Nephron (organoid): ENCODE results near the gene TBC1D7.

Source experiments
- H3K27ac Mint-ChIP-seq, 3 experiments: 2 replicates each; pipeline ENCODE4 v1.8.0; 2020; ENCODE audit warnings: mixed read lengths in 3 of 3, mild to moderate bottlenecking in 2 of 3, moderate library complexity in 1 of 3
- H3K27me3 Mint-ChIP-seq: 2 replicates; pipeline ENCODE4 v1.8.0; 2021; ENCODE audit warnings: low read depth, mild to moderate bottlenecking, moderate library complexity, mixed read lengths
- H3K36me3 Mint-ChIP-seq: 2 replicates; pipeline ENCODE4 v1.8.0; 2020; ENCODE audit warnings: low read depth, mixed read lengths
- H3K4me1 Mint-ChIP-seq: 2 replicates; pipeline ENCODE4 v1.8.0; 2020; ENCODE audit warnings: mixed read lengths
- H3K4me3 Mint-ChIP-seq, 3 experiments: 2 replicates each; pipeline ENCODE4 v1.8.0; 2020; ENCODE audit warnings: mild to moderate bottlenecking in 3 of 3, mixed read lengths in 3 of 3, moderate library complexity in 2 of 3
- H3K9me3 Mint-ChIP-seq: 2 replicates; pipeline ENCODE4 v1.8.0; 2020; ENCODE audit warnings: mixed read lengths
- TF ChIP-seq, protein P1 (sequence below), 3 experiments: fragments of 200-600 bp; sonication (generic); IDR thresholded peaks; one replicate each; pipeline ENCODE4 v1.5.0; 2021; ENCODE audit warnings: antibody characterized with exemption in 3 of 3; ENCODE audit not compliant: unreplicated experiment in 3 of 3

Gene TBC1D7

DNA sequence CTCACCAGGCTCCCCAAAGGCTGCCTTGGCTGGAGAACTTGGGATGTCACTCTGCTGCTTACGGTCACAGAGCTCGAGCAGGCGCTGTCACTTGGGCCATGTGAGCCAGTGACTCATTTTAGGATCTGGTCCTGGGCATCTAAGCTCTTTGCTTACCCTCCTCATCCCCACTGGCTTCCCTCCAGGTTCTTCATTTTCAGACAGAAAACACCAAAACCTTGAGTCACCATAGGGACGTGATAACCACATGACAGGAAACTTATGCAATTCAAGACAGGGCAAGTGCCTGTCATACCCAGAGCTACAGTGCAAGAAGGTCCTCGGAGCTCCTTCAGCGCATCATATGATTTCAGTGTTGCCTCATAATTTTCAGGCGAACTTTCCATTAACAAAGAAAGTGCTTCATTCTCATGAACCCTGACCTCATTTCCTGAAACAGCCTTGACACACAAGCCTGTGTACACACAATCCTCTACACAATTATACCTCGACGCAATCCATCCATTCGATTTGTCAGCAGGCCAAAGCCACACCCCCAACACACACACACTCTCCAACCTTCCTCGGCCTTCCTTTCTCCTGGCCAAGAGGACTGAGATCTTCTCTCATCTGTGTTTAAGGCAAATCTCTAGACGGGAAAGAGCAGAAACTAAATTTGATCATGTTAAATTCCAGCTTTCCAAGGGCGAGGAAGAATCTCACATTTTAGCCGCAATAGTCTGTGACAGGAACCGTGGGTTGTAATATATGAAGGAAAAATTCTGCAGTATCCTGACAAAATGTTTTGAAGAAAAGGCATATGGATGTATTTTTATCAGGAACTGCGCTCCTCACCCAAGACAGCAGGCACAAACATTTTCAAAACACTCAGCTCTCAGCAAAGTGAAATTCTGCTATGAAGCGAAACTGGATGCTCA is 25.3 kb downstream of the TBC1D7 start:
- Mint-ChIP-seq H3K9me3 (no peaks in the 10 kb centered on the region), H3K4me1 (peaks cover 19% of the 10 kb centered on the region), H3K27ac (peak overlapping the region; percentile 58 to 77 (median 73)), H3K36me3 (peaks cover 81% of the 10 kb centered on the region), H3K27me3 (no peaks in the 10 kb centered on the region), H3K4me3 (no peak overlapping the region)
- TF ChIP-seq, protein P1, sequence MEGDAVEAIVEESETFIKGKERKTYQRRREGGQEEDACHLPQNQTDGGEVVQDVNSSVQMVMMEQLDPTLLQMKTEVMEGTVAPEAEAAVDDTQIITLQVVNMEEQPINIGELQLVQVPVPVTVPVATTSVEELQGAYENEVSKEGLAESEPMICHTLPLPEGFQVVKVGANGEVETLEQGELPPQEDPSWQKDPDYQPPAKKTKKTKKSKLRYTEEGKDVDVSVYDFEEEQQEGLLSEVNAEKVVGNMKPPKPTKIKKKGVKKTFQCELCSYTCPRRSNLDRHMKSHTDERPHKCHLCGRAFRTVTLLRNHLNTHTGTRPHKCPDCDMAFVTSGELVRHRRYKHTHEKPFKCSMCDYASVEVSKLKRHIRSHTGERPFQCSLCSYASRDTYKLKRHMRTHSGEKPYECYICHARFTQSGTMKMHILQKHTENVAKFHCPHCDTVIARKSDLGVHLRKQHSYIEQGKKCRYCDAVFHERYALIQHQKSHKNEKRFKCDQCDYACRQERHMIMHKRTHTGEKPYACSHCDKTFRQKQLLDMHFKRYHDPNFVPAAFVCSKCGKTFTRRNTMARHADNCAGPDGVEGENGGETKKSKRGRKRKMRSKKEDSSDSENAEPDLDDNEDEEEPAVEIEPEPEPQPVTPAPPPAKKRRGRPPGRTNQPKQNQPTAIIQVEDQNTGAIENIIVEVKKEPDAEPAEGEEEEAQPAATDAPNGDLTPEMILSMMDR (IDR thresholded peaks at IDR 0.05; ENCODE audit: unreplicated experiment in 3 of 3) = no peak

DNA sequence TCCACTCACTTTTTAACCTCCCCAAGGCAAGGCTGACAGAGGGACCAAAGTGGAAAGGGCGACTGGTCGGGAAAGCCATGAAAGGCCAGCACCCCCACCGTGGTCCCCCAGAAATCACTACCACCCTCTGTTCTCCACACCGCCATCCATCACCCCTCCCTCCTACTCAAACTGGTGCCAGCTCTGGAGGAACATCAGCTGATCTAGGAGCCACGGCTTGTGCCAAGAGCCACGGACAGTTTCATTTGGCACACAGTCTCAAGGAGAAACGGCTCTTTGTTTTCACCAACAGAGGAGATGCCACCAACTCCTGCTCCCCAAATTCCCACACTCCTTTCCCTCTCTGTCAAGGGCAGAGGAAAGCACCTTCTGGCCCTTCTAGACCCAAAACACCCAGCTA is 26.0 kb downstream of the TBC1D7 start:
- TF ChIP-seq, protein P1 (IDR thresholded peaks at IDR 0.05; ENCODE audit: unreplicated experiment in 3 of 3) = no peak
- H3K9me3 Mint-ChIP-seq = no peaks in the 10 kb centered on the region
- H3K27me3 Mint-ChIP-seq = no peaks in the 10 kb centered on the region
- H3K4me3 Mint-ChIP-seq = no peak overlapping the region
- peaks cover 83% of the 10 kb centered on the region for H3K36me3 Mint-ChIP-seq
- peaks cover 19% of the 10 kb centered on the region for H3K4me1 Mint-ChIP-seq
- H3K27ac Mint-ChIP-seq = peak overlapping the region in 1 of 3 experiments; percentile 73

GRCh38 chr6:13300643-13301590 is 27.4 kb downstream of the TBC1D7 start:
- Mint-ChIP-seq H3K27me3 (no peaks in the 10 kb centered on the region), H3K4me3 (no peak overlapping the region), H3K4me1 (peaks cover 24% of the 10 kb centered on the region), H3K9me3 (no peaks in the 10 kb centered on the region), H3K27ac (no peak overlapping the region), H3K36me3 (peaks cover 83% of the 10 kb centered on the region)
- TF ChIP-seq, protein P1 (IDR thresholded peaks at IDR 0.05; ENCODE audit: unreplicated experiment in 3 of 3) = no peak

DNA sequence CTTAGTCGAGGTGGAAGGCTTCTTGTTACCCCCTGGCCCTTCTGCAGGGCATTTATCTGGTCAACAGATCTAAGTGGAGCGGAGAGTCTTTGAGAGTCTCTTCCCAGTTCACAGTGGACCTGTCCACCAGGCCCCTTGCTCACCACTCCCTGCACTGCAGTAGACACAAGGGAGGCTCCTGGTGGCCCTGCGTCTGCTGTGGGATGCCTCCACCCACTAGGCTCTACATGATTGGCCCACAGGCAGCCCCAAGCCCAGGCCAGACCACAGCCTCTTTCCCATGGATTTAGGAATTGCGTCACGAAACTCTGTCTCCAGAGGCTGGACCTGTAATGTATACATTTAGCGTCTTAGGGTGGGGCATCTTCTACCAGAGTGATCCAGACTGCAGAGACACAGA is 28.4 kb downstream of the TBC1D7 start:
- Mint-ChIP-seq H3K9me3 (no peaks in the 10 kb centered on the region), H3K27ac (no peak overlapping the region), H3K4me3 (no peak overlapping the region), H3K27me3 (no peaks in the 10 kb centered on the region), H3K4me1 (peaks cover 26% of the 10 kb centered on the region), H3K36me3 (peaks cover 85% of the 10 kb centered on the region)
- TF ChIP-seq, protein P1 (IDR thresholded peaks at IDR 0.05; ENCODE audit: unreplicated experiment in 3 of 3) = no peak

- peaks cover 25% of the 10 kb centered on the region for H3K4me1 Mint-ChIP-seq
- peaks cover 85% of the 10 kb centered on the region for H3K36me3 Mint-ChIP-seq
- no peak overlapping the region for H3K4me3 Mint-ChIP-seq
- H3K27me3 Mint-ChIP-seq = no peaks in the 10 kb centered on the region
- H3K9me3 Mint-ChIP-seq = no peaks in the 10 kb centered on the region
- H3K27ac Mint-ChIP-seq = no peak overlapping the region
- TF ChIP-seq, protein P1 (IDR thresholded peaks at IDR 0.05; ENCODE audit: unreplicated experiment in 3 of 3) = no peak
Observed at GRCh38 chr6:13299403-13299821, 28.9 kb downstream of the TBC1D7 start.
